ENCODE data around the gene KCTD16.

GRCh38 chr5:144427866-144428265, 257.2 kb downstream of the KCTD16 start:
- no peak for TF ChIP-seq CTCF (conservative IDR thresholded peaks at IDR 0.05 in 1 of 2, IDR thresholded peaks at IDR 0.05 in 1 of 2; ENCODE audit: extremely low read depth in 1 of 2, insufficient read depth in 1 of 2, low read depth in 1 of 2, low read length in 2 of 2)
- no peak for TF ChIP-seq EZH2 (IDR thresholded peaks at IDR 0.05; ENCODE audit: borderline replicate concordance, low read length)
